ENCODE results near the gene ACTRT3. TPM values are rescaled to one million over a fixed set of nuclear protein-coding genes. Genes with fewer than 3 reads are reported as not detected.

Gene ACTRT3
- not detected in 2 replicates for total RNA-seq (2014; rRNA removed; shearing (Covaris generic))

DNA sequence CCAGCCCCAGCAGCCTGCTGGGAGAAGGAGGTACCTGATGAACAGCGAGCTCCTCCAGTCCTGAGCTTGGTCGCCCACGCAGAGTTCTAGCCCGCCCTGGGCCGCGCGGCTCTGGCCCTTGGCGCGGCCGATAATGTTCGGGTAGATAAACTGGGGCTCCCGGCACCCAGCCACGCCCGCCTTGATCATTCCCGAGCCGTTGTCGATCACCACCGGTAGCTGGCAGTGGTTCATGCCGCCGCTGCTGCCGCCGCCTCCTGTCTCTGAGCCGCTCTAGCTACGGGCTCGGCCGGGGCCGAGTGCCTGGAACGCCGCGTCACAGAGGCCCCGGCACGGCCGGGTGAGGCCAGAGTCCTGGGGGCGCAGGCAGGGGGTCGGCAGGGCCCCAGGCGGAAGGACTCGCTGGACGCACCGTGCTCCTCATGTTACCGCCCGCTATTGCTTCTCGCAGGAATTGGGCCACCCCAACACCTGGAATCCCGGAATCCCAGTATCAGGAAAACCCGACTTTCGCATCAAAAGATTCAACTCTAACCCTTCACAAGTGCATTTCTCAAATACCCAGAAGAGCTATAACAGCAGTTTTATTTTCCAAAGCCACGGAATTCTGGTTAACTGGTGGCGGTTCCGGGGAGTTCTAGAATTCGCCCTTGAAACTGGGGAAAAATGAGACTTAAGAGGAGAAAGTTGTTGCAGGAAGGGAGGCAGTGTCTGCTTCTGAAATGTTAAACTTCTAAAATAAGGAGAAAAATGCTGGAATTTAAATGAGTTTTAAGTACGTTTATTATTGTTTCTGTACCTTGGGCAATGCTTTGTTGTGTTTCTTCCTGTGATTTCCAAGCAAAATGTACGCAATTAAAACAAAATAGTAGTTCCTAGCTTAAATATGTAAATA is at the start of gene ACTRT3:
Gene ACTRT3 (minus strand): TSS at position 275 of the 895 bp plus-strand sequence. CDS start 41 bp downstream, at position 234.
- DNase-seq (ENCODE audit: low spot score), result no peak

DNA sequence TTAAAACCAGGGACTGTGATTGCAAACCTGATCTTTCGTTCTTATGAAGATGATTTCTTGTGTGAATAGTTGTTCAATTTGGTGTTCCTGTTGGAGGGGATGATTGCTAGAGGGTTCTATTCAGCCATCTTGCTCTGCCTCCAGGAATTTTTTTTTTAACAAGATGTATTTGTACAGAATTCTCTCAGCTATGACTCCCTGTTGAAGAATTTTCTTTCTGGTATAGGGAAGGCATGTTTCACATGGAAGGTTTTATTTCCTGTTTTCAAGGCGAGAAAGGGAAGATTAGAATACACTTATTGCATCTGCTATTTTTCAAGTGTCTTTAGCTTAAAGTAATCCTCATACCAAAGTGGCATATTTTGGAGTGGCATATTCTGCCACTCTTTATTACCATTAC is 49.0 kb upstream of the ACTRT3 start:
- no peak for DNase-seq (ENCODE audit: low spot score)

DNA sequence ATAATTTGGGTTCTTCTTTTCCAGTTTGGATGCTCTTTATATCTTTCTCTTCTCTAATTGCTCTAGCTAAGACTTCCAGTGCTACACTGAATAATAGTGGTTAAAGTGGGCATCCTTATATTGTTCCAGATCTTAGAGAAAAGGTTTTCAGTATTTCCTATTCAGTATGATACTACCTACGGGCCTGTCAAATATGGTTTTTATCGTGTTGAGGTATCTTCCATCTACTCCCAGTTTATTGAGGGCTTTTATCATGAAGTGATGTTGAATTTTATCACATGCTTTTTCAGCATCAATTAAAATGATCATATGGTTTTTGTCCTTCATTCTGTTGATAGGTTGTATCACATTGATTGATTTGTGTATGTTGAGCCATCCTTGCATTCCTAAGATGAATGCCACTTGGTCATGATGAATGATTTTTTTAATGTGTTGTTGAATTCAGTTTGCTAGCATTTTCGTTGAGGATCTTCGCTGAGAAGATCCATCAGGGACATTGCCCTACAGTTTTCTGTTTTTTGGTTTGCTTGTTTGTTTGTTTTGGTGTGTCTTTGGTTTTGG is 46.3 kb upstream of the ACTRT3 start:
- DNase-seq (ENCODE audit: low spot score), result no peak

DNA sequence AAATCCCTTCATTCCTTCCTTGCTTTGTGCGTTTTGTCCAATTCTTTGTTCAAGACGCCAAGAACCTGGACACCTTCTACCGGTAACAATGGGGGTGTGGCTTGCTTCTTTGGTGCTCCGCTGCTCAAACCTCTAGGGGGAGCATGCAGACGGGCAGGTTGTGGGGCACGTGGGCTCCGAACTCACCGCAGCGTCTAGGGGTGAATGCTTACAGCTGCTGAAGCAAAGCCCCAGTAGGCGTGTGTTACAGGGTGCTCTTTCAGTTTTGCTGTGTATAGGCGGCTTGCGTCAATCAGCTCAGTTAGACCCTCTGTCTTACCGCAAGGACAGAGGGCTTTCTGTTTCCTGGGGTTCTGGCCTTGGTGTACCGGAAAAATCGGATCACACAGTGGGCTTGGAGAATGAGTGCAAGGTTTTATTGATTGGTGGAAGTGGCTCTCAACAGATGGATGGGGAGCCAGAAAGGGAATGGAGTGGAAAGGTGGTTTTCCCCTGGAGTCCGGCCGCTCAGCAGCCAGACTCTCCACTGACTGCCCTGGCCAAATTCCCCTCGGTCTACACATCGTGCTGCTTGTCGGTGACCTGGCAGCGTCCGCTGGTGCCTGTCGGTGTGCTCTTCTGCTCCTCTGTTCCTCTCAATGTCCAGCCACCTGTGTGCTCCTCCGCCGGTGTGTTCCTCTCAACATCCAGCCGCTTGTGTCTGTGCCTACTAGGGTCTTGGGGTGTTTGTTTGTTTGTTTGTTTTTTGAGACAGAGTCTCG is 44.6 kb upstream of the ACTRT3 start:
- no peak for DNase-seq (ENCODE audit: low spot score)

DNA sequence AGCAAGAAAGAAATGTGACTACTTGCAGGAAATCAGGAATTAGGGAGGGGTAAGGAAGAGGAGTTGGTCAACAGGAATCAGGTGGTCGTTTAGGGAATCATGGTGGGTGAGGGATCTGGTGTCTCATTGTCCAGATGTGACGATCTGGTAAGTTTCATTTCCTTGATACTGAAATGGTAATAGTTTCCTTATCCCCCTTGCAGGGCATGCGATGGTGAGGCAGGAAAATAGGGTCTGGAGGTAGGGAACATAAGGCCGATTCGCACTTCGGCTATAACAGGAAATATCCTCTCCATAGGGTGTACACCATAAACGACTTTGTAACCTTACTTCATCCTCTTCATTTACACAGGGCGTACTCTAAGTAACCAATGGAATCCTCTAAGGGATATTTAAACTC is 43.9 kb upstream of the ACTRT3 start:
- no peak for DNase-seq (ENCODE audit: low spot score)

DNA sequence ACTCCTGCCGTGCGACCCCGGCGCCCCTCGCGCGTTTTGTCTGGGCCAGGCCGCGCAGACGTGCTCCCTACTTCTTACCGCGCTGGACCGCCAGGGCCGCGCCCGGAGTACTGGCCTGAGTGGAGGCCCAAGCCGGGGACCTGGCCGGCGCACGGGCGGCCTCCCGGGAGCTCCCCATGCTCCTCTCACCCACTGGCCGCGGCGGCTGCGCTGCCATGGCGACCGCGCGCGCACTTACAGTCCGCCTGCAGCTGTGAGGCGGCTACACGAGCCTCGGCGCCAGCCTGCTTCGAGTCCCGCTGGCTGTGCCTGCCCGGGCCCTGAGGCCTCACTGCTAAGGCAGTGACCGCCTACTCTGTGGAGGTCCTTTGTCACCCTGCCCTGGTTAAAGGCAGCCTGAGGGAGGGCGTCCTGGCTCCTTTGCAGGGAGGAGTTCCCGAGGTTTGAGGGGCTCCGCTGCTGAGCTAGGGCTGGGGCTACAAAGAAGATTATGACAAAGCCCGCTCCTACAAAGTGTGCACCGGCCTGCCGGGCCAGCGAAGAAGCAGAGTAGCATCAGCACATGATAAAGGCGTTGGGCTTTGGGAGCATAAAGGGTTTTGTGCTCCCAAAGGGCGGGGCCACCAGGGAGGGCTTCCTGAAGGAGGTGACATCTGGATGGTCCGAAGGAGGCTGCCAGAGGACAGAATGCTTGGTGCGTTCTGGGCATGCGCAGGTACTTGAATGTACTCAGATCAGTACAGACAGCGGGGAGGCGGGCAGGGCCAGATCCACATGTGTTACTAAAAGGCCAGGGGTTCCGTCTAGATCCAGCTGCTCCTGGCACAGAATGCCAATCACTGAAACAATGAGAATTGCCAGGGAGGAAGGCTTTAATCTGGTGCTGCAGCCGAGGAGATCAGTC is 43.2 kb upstream of the ACTRT3 start, which contains the start of the genes LRRC34 and LRRIQ4:
Gene LRRC34 (minus strand): TSS at position 573 of the 904 bp plus-strand sequence. CDS start 356 bp downstream, at position 217.
Gene LRRIQ4 (plus strand): TSS at position 539 of the 904 bp plus-strand sequence. CDS start 9,052 bp downstream, outside the sequence.
- DNase-seq (ENCODE audit: low spot score), result no peak

DNA sequence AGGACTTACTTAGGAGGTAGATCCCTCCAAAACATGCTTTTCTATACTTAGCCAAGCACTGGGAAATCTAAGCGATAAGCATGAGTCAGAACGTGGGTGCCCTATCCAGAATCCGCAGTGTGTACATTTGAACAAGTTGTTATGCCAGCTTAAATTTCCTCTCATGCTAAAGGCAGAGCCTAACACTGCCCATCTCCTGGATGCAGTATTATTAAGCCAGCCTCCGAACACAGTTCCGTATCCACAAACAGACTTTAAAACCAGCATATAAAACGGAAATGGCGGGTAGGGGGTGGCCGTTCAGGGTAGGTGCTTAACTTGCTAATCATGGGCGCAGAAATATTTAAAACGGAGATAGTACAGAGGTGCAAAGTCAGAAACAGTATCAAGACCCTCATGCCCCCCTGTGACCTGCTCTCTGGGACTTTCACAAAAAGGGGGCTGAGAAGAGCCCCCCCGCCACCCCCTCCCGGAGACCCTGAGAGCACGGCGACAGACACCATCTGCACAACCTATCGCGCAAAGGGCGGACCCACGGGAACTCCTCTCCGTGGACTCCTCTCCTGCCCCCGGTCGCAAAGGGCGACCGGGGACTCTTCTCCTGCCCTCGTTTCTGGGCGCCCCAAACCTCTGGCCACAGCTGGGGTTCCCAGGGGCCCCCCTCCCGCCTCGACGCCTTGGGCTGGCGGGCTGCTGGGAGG is 42.4 kb upstream of the ACTRT3 start:
- peak; percentile 13 for DNase-seq (ENCODE audit: low spot score)

DNA sequence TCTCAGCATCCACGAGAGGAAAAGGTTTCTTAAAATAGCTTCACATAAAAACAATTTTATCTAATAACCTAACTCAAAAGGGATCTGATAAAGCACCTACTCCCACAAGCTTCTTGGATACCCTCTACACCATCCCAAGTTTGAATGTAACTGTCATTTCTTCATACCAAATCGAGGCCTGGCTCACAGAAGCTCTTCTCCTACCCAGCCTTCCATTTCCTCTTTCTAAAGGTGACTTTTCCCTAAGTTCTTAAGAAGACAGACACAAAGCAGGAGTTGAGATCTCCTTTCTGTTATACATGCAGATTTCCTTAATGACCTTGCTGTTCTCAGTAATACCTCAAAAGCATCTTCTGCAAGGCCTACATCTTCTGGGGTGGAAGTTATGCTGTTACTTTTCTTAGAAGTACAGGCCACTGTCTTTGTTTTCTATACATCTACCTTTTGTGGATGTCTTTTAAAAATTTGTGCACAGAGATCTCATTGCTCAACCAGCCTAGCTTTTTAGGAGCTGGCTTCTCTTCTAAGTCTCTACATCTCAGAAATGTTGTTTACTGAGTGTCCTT is 40.0 kb upstream of the ACTRT3 start:
- DNase-seq (ENCODE audit: low spot score), result no peak

DNA sequence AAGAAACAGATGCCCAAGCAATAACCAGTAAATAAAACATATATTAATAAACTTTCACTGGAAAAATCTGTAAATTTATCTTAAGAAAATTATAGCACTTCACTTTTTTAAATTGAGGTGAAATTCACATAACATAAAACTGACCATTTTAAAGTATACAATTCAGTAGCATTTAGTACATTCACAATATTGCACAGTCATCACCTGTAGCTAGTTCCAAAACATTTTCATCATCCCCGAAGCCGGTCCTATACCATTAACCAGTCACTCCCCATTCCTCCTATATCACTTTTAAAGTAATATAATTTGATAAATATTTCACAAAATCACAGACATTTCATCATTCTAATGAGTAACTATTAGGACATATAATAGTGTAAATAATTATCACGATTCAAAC is 35.3 kb upstream of the ACTRT3 start:
- no peak for DNase-seq (ENCODE audit: low spot score)

DNA sequence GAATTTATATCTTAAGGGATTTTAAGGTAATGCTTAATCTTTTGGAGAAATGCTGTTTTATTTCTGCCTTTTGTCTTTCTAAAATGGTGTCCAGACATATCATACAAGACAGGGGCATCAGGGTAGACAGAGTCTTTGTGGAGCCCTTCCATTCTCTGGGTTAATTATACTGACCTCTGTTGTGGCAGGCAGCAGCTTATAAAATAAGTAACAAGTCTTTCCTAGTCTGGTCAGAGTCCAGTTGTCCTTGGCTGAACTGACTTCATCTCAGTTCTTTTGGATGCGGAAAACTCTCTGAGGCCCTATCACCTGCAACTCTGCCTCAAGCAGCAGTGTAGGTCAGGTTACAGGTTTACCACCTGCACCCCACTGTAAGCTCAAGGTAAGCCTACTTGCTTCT is 23.0 kb upstream of the ACTRT3 start:
- DNase-seq (ENCODE audit: low spot score), result no peak

DNA sequence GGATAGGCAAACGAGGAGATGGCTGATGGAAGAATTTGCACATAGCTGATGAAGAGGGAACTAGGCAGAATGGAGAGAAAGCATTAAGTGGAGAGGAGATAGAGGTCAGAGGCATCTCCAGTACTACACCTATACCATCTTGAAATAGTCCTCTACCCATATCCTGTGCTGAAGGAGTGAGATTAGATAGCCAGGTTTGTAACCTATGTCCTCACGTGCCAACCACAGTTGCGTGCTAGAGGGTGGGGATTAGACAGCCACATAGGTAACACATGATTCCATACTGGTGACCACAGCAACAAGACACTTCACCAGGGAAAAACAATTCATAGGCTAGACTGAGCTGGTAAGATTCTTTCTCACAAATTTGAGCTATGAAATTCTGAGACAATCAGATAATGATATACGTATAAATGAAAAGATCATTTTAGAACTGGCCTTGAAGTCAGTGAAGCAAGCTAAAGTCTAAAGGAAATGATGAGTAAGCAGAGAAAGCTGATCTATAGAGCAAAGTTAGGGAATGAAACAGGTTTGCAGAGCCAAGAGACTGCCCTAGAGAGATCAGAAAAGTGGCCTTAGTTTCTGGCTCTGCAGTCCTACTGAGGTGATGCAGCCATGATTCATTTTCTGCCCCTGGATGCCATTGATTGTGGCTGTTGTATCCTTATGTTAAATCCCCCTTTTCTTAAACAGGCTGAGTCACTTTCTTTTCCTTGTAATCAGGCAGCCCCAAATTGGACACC is 21.5 kb upstream of the ACTRT3 start:
- DNase-seq (ENCODE audit: low spot score), result no peak

DNA sequence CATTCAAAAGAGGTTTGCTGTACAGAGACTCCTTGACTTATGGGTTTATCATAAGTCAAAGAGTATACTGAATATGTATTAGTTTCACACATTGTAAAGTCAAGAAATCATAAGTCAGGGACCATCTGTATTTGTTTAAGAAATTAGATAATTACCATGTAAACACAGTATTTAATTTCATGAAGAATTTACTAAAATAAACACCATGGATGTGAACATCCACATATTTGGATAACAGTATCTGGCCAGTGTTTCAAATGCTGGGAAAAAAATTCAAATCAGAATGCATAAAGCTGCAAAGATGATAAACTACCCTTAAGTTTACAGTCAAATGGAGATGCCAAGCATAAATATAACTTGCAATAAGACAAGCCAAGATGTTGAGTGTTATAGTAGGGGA is 20.9 kb upstream of the ACTRT3 start:
- DNase-seq (ENCODE audit: low spot score), result no peak

DNA sequence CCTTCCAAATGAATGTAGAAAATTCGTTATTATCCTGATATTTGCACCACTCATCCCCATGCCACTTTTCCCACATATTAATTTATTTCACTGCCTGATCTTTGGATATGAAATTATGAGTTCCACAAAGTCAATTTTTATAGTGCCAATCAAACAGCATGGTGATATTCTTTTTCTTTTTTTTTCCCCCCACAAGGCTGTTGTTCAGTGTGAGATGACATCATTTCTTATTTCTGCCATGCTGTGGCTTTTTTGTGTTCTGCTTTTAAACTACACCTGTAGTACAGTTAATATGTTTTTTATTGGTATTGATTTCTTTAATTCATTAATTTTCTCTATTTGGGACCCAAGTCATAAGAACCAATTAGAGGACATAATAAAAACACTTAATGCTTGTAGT is 18.4 kb upstream of the ACTRT3 start:
- DNase-seq (ENCODE audit: low spot score), result no peak

DNA sequence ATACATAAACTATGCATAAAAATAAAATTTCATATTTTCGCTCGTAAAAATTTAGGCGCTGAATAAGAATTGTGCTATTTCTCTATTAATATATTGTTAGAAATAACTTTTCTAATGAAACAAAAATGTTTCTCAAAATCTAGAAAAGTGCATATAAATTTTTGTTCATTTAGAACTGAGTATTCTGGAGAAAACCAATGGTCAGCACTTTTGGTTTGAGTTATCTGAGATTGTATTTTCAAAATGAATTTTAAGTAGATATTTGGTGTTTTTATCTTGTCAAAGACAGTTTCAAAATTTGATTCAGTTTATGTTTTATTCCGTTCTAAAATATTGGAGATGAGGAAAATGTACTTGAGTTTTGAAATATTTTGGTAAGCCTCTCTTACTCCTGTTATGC is 17.8 kb upstream of the ACTRT3 start:
- no peak for DNase-seq (ENCODE audit: low spot score)

DNA sequence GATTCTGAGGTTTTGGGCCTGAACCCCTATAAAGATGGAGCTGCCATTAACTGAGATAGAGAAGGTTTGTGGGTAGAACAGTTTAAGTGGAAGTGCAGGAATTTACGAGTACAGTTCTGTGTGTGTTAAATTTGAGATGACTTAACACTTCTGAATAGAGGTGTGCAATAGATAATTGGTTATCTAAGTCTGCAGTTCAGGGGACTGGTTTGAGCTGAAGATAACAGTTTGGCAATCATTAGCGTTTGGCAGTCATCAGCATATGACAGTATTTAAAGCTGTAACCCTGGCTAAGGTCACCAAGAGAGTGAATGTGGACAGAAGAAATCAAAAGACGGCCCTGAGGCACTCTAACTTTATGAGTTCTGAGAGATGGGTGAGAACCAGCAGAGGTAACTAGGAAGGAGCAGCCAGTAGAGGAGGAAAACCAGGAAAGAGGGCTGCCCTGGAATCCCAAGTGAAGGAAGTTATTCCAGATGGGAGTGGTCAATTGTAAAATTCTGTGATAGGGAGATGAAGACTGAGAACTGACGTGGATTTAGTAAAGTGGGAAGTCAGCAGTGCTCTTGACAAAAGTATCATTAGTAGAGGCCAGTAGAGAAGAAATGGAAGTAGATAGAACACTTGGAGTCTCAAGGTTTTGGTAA is 12.0 kb upstream of the ACTRT3 start:
- no peak for DNase-seq (ENCODE audit: low spot score)

DNA sequence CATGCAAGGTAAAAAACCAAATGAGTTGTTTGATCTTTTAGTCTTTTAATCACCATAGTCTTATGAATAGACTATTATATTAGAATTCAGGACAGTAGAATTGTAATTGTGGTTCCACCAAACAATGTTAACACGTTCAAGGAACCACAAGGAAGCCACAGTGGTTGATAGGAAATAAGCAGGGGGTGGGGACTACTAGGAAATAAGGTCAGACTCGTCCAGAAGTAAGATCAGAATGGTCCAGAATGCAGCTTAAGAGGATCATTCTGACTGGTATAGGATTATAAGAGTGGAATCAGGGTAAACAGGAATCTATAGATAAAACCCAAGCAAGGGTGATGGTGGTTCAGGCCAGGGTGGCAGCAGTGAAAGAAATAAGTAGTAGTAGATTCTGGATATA is 11.4 kb upstream of the ACTRT3 start:
- DNase-seq (ENCODE audit: low spot score), result no peak

DNA sequence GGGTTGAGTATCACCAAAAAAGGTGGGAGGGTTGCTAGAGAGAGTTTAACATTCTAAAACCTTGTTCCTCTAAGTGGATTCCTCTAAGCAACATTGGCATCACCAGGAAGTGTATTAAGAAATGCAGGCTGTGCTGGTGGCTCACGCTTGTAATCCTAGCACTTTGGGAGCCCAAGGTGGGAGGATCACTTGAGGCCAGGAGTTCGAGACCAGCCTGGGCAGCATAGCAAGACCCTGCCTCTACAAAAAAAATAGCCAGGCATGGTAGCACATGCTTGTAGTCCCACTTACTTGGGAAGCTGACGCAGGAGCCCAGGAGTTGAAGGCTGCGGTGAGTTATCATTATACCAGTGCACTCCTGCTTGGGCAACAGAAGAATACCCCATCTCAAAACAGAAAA is 8.5 kb upstream of the ACTRT3 start:
- DNase-seq (ENCODE audit: low spot score), result no peak

DNA sequence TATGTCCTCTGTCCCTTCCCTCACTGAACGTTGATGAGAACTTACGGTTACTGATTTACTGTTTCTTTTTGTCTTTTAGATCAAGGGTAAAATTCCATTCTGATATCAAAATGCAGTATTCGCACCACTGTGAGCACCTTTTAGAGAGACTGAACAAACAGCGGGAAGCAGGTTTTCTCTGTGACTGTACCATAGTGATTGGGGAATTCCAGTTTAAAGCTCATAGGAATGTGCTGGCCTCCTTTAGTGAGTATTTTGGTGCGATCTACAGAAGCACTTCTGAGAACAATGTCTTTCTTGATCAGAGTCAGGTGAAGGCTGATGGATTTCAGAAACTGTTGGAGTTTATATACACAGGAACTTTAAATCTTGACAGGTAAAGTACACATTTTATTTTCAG is 4.8 kb upstream of the ACTRT3 start:
- no peak for DNase-seq (ENCODE audit: low spot score)

All from H4 (cell line).